T47D (cell line): ENCODE results near the gene TAF11L9.
"Not testable (repeated sequence)": the region's sequence is repeated elsewhere in the genome, so short reads cannot be mapped to it uniquely, and the experiment has no call there.

Experiments used
- DNase-seq, 2 experiments: peaks; one replicate each; pipeline versions ENCODE4 v3.0.0 to v3.0.0-alpha.2; 2011 to 2012; ENCODE audit warnings: low read depth in 1 of 2, low spot score in 1 of 2
- JUND ChIP-seq: IDR thresholded peaks from 2 replicates; pipeline ENCODE4 v1.6.1; 2012; ENCODE audit warnings: low read depth
- in situ Hi-C: cut with HindIII; loops from 2 replicates; pipeline ENCODE4 v1.10.0; 2016; ENCODE audit warnings: low sequenced_read_pairs, low pct_unique_long_range_greater_than_20kb

TAF11L9 gene

GRCh38 chr5:17594255-17594654, at the start of gene TAF11L9:
TSS of gene TAF11L9 (minus strand) at chr5:17594394.
- in situ Hi-C loops, DNase-seq: not testable (repeated sequence)

- no peak for TF ChIP-seq JUND
- in situ Hi-C loops = no loop called here
- no peak for DNase-seq
Measured at GRCh38 chr5:17634160-17634559, 40.0 kb upstream of the TAF11L9 start, which contains the start of gene TAF11L14. TSS of gene TAF11L14 (plus strand) at chr5:17634460.

DNA sequence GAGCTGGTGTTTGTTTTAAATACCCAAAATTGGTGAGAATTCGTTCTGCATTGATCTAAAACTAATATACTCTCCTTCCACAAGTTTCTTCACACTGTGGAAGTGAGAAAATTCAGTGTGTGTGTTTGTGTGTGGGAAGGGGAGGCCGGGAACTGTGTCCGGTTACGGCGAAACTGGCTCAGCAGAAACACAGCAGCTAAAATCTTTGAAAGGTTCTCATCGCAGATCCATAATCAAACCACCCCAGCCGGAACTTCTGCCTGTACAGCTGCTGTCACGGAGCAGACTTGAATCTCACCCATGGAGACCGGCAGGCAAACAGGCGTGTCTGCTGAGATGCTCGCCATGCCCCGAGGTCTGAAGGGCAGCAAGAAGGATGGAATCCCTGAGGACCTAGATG, 37.6 kb upstream of the TAF11L9 start, which contains the start of gene TAF11L13:
TSS of gene TAF11L13 (plus strand) at position 301 of the 400 bp plus-strand sequence.
- DNase-seq, in situ Hi-C loops: not testable (repeated sequence)

GRCh38 chr5:17625686-17626085, 31.5 kb upstream of the TAF11L9 start:
- in situ Hi-C loops = no loop called here
- TF ChIP-seq JUND = no peak
- DNase-seq = no peak

- in situ Hi-C loops = no loop called here
- no peak for DNase-seq
- no peak for TF ChIP-seq JUND
Measured at GRCh38 chr5:17620627-17621026, 26.4 kb upstream of the TAF11L9 start.

GRCh38 chr5:17619354-17619753, 25.2 kb upstream of the TAF11L9 start:
- DNase-seq = no peak
- no peak for TF ChIP-seq JUND
- in situ Hi-C loops = no loop called here

DNA sequence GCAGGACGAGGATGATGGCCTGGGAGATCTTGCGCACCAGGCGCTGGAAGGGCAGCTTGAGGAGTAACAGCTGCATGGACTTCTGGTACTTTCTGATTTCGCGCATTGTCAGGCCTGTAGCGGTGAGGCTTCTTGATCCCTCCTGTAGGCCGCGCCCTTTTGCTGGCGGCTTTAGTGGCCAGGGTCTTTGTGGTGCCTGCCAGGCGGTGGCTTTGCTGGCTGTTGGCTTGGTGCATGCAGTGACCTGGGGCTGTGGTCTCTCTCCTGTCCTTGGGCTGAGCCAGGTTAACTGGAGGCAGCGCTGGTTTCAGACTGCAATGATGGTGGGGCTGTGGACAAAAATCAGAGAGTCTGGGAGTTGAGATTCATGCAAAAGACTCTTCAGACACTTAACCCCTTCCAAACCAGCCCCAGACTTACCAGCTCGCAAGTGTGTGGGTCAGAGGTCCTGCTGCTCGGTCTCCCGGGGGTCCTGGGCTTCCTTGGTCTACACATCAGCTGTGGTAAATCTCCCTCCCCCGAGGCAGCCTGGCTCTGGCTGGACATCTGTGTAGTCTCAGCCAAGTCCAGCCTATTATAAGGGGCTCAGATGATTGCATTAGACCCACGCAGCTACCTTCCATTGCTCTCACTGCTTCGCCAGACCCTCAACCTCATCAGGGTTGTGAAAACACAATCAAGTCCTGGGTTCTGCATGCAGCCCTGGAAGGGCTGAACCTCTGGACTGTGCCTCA, 20.8 kb upstream of the TAF11L9 start:
- TF ChIP-seq JUND = no peak
- DNase-seq = no peak
- in situ Hi-C loops = no loop called here

GRCh38 chr5:17610092-17610491, 15.9 kb upstream of the TAF11L9 start, which contains the start of gene TAF11L12:
TSS of gene TAF11L12 (plus strand) at chr5:17610392.
- in situ Hi-C loops, DNase-seq: not testable (repeated sequence)

DNA sequence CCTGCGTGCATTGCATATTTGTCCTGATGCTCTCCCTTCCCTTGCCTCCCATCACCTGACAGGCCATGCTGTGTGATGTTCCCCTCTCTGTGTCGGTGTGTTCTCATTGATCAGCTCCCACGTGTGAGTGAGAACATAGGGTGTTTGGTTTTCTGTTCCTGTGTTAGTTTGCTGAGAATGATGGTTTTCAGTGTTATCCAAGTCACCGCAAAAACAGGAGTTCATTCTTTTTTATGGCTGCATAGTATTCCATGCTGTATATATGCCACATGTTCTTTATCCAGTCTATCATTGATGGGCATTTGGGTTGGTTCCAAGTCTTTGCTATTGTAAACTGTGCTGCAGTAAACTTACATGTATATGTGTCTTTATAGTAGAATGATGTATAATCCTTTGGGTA, 13.3 kb upstream of the TAF11L9 start:
- in situ Hi-C loops, DNase-seq: not testable (repeated sequence)

GRCh38 chr5:17604951-17605350, 10.8 kb upstream of the TAF11L9 start:
- in situ Hi-C loops = no loop called here
- no peak for TF ChIP-seq JUND
- DNase-seq = no peak

DNA sequence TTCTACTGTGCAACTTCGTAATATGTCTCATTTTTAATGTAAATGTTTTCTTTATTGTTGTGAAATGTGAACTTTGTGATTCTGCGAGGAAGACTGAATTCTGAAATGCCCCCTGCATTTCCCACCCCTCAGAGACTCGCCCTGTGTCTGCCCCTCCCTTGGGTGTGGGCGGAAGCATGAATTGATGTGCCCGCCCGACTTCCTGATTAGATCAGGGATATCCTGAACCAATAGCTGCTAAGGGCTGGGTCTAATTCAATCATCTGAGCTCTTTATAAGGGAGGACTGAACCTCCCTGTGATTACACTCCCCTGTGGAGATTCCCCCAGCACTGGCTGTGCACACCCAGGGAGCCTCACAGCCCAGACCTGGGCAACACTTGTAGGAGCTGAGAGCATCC, 9.7 kb upstream of the TAF11L9 start, which contains the start of gene TAF11L11:
TSS of gene TAF11L11 (plus strand) at position 304 of the 400 bp plus-strand sequence.
- in situ Hi-C loops, DNase-seq: not testable (repeated sequence)

DNA sequence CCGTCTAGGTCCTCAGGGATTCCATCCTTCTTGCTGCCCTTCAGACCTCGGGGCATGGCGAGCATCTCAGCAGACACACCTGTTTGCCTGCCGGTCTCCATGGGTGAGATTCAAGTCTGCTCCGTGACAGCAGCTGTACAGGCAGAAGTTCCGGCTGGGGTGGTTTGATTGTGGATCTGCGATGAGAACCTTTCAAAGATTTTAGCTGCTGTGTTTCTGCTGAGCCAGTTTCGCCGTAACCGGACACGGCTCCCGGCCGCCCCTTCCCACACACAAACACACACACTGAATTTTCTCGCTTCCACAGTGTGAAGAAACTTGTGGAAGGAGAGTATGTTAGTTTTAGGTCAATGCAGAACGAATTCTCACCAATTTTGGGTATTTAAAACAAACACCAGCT, 3.5 kb upstream of the TAF11L9 start, which contains the start of gene TAF11L10:
TSS of gene TAF11L10 (minus strand) at position 101 of the 400 bp plus-strand sequence.
- DNase-seq, in situ Hi-C loops: not testable (repeated sequence)

DNA sequence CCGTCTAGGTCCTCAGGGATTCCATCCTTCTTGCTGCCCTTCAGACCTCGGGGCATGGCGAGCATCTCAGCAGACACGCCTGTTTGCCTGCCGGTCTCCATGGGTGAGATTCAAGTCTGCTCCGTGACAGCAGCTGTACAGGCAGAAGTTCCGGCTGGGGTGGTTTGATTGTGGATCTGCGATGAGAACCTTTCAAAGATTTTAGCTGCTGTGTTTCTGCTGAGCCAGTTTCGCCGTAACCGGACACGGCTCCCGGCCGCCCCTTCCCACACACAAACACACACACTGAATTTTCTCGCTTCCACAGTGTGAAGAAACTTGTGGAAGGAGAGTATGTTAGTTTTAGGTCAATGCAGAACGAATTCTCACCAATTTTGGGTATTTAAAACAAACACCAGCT, 3.3 kb downstream of the TAF11L9 start, which contains the start of gene TAF11L8:
TSS of gene TAF11L8 (minus strand) at position 101 of the 400 bp plus-strand sequence.
- DNase-seq, in situ Hi-C loops: not testable (repeated sequence)

DNA sequence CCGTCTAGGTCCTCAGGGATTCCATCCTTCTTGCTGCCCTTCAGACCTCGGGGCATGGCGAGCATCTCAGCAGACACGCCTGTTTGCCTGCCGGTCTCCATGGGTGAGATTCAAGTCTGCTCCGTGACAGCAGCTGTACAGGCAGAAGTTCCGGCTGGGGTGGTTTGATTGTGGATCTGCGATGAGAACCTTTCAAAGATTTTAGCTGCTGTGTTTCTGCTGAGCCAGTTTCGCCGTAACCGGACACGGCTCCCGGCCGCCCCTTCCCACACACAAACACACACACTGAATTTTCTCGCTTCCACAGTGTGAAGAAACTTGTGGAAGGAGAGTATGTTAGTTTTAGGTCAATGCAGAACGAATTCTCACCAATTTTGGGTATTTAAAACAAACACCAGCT, 8.5 kb downstream of the TAF11L9 start, which contains the start of gene TAF11L7:
TSS of gene TAF11L7 (minus strand) at position 101 of the 400 bp plus-strand sequence.
- DNase-seq, in situ Hi-C loops: not testable (repeated sequence)
